Lower leg skin (tissue), 3 donors: ENCODE results near the gene P2RX4.

Experiments used
- CTCF ChIP-seq, 3 donors: fragments of 450-650 bp; IDR thresholded peaks; one replicate each; pipeline ENCODE4 v1.5.1; 2016; ENCODE audit warnings: antibody characterized with exemption in 3 of 3, mild to moderate bottlenecking in 3 of 3, moderate library complexity in 2 of 3
- POLR2A ChIP-seq, 2 donors: fragments of 450-650 bp; IDR thresholded peaks; one replicate each; pipeline ENCODE4 v1.6.1; 2016 to 2017; ENCODE audit warnings: antibody characterized with exemption in 2 of 2, mild to moderate bottlenecking in 1 of 2, moderate library complexity in 1 of 2

- no peak for TF ChIP-seq CTCF (IDR thresholded peaks at IDR 0.05)
- no peak for TF ChIP-seq POLR2A (IDR thresholded peaks at IDR 0.05)
Measured at GRCh38 chr12:121277374-121277759, 67.4 kb downstream of the P2RX4 start.
